HG03469 (cell line): ENCODE results near the gene TSR1.
A peak's percentile ranks its signal among the peaks of the same experiment; 100 is the strongest.
"Not testable (repeated sequence)": the region's sequence is repeated elsewhere in the genome, so short reads cannot be mapped to it uniquely, and the experiment has no call there.

Source experiments
- ATAC-seq: cut with Tn5 transposase; IDR thresholded peaks from one replicate; pipeline ENCODE4 v1.9.1; 2021; ENCODE audit warnings: mild to moderate bottlenecking, moderate library complexity, moderate number of reproducible peaks; ENCODE audit not compliant: unreplicated experiment

The TSR1 gene

DNA sequence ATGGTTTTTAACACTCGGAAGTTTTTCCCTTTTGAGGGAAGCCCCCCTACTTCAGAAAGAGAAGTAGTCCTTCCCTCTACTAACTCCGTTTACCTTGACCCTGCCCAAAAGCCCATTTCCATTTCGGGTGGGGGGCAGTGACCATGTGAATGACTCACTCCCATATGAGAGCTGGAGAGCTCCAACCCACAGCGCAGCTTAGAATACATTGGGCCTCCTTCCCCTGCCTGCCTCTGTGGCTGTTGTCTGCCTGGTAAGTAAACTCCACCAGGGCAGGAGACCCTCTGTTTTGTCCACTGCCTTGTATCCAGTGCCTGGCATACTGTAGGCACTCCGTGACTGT lies 2.0 kb upstream of the TSR1 start:
- no peak for ATAC-seq

DNA sequence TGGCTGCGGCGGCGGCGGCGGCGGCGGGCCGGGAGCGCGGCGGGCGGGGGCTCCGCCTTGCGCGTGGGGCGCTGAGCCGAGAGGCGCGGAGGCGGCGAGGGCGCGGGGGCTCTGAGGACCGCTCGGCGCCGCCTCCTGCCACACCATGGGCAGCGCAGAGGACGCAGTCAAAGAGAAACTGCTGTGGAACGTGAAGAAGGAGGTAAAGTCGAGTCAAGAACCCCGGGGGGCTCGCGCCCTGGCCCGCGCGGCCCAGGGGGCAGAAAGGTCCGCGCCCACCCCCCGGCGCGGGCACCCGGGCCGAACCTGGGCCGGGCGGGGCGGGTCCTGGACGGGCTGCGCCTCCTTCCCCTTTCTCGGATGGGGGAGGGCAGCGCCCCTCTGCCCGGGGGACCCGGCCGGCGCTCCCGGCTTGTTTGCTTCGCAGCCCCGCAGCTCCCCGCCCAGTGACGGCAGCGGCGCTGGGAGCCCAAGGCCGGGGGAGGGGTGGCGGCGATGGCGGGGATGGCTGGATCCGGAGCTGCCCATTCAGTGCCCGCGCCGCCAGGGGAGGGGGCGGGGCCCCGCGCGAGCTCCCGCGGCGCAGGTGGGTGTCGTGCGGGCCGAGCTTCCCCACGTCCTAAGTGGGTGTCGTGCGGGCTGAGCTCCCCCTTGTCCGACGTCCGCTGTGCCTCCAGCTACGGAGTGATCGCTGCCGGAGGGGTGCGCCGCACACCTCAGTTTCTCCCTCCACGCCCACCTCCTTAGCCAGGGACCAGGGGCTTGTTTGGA lies 1.5 kb upstream of the TSR1 start:
- no peak for ATAC-seq

DNA sequence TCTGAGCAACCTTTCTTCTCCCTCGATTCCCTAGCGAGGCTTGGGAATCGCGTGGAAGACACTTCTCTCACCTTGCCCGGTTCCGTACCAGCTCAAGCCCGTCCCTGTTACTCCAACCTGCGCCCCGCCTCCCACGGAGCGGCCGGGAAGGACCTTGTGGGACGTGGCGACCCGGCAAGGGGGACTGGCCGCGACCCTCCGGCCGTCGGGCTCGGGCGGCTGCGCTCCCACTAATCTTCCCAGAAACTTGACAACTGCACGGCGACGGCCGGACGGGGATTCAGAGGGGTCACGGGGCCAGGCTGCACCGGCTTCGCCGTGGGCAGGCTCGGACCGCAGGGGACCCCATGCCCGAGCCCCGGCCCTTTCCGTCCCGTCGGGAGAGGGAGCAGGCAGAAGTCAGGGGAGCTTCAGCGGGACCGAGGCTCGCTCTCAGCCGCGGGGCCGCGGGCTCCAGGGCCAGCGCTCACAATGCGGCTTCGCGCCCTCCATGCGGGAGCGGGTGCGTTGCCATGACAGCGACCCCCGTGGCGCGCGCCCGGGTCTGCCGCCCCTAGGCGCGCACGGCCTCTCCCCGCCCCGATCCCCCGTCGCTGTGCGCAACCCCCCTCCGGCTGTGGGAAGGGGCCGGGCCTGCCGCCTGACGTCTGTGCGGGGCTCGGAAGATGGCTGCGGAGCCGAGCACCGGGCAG lies 741 bp upstream of the TSR1 start, which contains the start of gene SGSM2:
Gene SGSM2 (plus strand): TSS at position 650 of the 692 bp plus-strand sequence. CDS start 188 bp downstream, outside the sequence.
- ATAC-seq = no peak

DNA sequence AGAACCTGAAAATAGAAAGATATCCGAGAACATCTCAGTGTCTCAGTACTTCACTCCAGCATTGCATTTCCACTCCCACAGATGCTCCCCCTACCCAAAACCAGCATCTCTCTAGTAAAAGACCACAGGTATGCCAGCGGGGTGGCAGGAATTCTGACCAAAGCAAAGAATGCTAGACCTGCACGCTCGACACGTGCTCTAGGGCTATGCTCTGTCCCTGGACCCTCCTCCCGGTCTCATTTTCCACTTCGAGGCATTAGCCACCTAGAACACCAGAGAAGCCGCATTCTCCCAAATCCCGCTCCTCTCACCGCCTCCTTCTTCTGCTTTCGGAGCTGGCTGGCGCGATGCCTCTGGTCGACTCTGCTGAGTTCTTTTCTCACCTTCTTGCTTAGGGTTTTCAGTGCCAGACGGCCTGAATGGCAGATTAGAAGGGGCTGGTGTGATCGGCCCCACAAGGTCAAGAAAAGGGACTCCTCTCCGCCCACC lies 487 bp downstream of the TSR1 start:
- ATAC-seq = no peak

DNA sequence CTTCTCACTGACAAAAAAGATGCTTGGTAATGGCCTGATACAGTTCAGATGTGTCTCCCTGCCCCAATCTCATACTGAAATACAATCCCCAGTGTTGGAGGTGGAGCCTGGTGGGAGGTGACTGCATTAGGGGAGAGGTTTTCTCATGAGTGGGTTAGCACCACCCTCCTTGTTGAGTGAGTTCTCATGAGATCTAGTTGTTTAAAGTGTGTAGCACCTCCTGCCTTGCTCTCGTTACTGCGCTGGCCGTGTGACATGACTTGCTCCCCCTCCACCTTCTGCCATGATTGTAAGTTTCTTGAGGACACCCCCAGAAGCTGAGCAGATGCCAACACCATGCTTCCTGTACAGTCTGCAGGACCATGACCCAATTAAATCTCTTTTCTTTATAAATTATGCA lies 5.0 kb downstream of the TSR1 start:
- ATAC-seq = no peak

DNA sequence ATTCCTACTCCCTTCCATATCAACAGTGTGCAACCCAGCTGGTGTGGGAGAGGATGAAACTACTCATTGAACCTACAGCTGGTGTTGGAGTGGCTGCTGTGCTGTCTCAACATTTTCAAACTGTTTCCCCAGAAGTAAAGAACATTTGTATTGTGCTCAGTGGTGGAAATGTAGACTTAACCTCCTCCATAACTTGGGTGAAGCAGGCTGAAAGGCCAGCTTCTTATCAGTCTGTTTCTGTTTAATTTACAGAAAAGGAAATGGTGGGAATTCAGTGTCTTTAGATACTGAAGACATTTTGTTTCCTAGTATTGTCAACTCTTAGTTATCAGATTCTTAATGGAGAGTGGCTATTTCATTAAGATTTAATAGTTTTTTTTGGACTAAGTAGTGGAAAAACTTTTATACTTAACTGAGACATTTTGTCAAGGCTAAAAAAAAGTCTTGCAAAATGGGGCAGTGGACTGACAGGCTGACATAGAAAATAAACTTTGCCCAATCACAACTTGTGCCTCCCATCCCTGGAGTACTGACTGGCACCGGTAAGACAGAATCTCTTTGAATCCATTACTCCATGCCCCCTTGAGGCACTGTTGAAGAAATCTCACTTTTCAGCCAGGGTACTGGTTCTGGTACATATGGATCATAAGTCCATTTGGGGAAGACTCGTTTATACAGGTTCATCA lies 12.5 kb downstream of the TSR1 start:
- ATAC-seq = no peak

DNA sequence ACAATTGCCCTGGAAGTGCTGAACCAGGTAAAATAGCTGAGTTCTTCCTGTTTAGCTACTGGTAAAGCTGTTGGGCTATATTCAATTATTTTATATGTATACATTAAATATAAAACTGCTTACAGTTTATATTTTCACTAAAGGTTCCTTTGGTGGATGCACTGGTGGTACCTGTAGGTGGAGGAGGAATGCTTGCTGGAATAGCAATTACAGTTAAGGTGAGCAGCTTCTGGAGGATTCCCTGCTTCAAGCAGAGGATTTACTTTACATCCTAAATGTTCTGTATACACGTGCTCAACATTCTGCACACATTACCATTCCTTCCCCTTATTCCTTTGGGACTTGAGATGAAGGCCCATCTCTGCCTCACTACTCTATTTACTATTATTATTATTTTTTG lies 14.9 kb downstream of the TSR1 start:
- no peak for ATAC-seq

DNA sequence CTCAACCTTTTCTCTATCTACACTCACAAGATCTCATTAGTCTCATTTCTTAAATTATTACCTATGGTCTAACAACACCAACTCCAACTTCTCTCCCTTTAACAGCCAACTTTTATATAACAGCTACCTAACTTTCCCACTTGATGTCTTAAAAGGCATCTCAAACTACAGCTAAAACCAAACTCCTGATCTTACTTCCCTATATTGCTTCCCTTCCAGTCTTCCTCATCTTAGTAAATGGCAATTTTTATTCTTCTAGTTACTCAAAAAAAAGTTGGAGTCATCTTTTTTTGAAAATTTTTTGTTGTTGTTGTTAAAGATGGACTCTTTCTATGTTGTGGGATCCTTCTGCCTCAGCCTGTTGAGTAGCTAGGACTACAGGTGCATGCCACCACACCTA lies 17.2 kb downstream of the TSR1 start:
- no peak for ATAC-seq

DNA sequence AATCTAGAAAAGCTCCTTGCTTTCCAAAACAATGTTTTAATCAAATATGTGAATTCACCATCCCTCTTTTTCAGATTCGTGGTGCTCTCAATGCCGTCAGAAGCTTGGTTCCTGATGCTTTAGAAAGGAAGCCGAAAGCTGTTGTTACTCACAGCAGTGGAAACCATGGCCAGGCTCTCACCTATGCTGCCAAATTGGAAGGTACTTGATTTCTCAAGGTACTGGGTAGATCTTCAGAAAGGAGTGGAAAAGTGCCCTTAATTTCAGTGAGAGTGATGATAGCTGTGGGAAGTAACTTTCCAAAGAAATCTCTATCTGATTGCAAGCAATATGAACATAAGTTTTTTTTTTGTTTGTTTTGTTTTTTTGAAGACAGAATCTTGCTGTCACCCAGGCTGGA lies 18.5 kb downstream of the TSR1 start:
- no peak for ATAC-seq

DNA sequence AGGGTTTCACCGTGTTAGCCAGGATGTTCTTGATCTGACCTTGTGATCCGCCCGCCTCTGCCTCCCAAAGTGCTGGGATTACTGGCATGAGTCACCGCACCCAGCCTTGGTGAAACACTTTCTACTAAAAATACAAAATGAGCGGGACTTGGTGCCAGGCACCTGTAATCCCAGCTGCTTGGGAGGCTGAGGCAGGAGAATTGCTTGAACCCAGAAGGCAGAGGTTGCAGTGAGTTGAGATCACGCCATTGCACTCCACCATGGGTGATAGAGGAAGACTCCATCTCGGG lies 19.4 kb downstream of the TSR1 start:
- not testable (repeated sequence) for ATAC-seq

DNA sequence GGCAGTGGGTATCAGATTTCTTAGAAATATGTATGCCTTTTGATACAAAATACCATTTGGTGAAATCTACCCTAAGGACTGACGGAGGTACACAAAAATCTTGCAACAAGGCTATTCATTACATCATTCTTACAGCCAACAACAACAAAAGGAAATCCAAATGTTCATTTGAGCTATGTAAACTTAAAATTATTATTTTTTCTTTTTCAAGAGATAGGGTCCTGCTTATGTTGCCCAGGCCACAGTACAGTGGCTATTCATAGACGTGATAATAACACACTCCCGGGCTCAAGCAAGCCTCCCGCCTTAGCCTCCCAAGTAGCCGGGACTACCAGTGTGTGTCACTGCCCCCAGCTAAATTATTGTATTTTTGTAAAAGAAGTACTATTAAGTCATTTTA lies 23.5 kb downstream of the TSR1 start:
- no peak for ATAC-seq

DNA sequence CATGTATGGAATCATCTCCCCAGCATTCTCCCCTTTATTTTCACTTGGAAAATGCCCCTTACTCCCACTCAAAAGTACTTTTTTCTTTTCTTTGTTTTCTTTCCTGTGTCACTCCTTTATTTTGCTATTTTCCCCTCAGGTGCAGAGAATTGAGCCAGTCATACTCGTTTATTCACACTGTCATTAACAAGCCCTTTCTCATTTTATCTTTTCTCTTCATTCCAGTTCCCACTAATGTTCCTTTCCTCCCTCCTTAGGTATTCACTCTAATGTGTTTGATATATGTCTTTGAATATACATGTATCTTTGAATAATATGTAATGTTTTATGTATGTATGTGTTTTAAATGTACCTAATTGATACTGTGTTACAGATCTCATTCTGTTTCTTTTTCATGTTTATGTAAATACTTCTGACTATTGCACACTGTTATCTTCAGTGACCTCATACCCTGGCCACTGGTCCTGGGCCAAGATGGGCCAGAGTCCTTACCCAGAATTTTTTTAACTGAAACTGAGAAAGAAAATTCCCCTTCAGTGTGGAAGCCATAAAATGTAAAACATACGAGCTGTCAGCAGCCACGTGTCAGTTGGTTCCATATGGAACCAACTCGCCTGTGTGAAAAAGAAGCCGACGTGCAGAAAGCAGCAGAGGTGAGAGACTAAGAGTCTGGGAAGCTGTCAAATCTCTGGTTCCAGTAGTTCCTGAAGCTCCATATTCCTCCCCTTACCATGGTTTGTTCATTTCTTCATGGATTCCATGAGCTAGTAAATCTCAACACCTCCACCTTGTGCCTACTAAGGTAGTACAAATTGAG lies 26.7 kb downstream of the TSR1 start:
- ATAC-seq = no peak

DNA sequence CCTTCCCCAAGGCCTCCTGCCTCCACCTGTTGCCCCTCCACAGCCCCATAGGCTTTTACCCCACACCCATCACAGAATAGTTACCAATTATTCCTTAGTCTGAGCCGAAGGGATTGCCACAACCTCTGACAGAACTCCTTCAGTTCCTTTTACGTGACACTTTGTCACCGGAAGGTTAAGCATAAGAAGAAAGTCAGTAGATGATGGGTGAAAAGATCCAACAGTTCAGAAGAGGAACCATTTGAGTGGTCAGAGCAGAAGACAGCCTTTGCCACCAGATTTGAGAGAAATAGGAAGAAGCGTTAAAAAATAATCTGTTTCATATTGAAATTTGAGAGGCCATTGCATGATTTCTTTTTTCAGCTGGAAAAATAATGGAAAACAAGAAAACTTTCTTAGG lies 31.3 kb downstream of the TSR1 start:
- ATAC-seq = no peak

DNA sequence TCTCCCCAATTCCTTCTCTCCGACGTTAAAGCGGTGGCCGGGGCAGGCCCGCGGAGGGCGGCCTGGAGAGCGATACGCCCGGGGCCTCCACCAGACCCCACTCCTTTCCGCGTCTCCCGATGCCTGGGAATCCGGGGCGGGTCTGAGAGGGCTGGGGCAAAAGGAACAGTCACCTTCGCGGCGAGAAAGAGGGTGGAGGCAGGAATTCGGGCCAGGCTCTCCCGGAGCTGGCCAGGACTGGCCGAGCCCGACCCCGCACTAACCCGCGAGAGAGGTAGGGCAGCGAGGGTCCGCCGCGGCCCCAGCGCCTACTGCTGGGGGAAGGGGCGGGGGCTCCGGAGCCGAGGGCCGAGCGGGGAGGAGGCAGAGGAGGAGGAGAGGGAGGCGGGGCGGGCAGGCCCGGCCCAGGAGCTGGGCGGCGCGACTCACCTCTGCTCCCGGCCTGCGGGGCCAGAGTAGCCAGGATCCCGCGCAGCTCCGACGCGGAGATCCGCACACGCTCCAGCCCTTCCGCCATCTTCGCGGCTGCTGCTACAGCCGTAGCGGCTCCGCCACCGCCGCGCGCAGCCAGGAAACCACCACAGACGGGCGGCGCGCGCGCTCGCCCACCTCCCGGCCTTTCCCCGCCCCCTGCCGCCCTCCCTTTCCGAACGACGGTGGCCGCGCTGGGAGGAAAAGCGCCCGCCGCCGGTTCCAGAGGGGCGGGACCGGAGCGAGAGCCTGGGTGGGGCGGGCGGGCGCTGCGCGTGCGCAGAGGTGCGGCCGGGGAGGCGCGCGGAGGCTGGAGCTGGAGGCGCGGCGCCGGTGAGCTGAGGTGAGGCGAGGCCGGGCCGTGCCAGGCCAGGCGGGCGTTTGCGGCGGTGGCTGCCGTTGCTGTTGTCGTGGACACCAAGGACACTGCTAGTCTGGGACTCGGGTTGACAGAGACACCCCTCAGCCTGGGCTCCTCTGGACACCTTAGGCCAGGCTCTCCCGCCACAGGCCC lies 32.8 kb downstream of the TSR1 start, which contains the start of the genes SMG6 and SRR:
Gene SMG6 (minus strand): TSS at position 582 of the 985 bp plus-strand sequence. CDS start 65 bp downstream, at position 517.
Gene SRR (plus strand): TSS at position 747 of the 985 bp plus-strand sequence. CDS start 11,611 bp downstream, outside the sequence.
- ATAC-seq = peak; percentile 50

DNA sequence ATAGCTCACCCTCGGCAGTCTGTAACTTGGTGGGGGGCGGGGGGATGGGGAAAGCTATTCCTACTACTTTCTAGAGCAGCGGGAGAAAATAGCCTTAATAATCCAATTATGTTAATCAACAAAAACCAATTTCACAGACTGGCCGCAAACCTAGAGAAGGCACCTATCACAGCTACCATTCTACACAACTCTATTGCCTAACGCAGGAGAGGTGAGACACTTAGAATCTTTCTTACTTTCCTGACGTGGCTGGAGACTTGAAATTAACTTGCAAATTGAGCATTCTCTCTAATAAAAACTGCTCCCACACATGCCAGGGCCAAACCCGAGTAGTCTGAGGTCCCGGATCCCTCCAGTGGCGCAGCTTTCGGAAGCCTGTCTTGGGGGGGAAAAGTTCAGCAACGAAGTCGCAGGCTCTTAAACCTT lies 33.5 kb downstream of the TSR1 start:
- ATAC-seq = no peak

DNA sequence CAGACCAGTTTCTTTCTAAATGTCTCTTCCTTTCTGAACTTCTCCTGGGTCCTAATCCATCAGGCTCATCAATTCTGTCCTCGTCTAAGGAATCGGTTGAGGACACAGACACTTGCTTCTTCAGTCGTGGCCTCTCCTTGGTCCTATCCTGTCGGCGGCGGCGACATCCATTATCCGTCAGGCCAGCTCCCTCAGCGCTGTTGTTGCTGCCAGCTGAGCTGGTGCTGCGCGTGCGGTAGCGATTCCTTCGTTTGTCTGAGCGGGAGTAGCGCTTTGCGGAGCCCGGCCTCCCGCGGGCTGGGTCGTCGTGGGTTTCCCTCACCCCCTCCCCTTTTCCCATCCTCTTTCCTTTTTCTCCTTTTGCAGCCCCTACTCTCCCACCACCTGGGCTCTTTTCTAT lies 36.5 kb downstream of the TSR1 start:
- no peak for ATAC-seq

DNA sequence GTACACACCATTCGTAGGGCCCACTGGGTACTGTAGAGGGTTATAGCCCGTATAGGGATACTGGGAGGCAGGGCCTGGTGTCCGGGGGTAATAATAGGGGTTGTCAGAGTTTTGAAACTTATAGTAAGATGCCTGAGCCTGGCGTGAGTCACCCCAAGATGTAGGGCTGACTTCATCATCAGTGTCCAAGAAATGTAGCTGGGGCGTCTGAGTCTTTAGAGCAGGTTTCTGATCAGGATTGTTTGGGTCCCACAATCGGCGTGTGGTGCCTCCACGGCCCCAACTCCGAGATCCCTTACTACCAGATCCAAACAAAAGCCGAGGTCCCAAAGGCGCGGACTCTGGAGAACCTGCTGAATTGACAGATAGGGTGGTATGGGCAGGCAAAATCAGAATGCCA lies 37.1 kb downstream of the TSR1 start:
- no peak for ATAC-seq

DNA sequence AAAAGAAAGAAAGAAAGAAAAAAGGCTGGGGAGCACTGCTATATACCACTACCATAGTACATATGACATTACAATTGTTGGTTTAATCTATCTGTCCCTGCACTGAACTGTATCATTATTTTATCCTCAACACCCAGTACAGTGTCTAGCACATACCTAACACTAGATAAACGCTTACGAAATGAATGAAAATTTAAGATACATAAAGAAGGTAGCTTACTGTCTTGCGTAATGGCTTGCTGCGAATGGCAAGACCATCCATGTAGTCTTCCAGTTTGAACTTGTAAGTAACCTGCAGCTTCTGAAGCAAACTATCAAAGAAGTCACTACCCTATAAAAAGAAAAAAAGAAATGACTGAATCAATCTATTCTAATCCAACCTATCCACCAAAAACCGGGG lies 39.2 kb downstream of the TSR1 start:
- no peak for ATAC-seq

DNA sequence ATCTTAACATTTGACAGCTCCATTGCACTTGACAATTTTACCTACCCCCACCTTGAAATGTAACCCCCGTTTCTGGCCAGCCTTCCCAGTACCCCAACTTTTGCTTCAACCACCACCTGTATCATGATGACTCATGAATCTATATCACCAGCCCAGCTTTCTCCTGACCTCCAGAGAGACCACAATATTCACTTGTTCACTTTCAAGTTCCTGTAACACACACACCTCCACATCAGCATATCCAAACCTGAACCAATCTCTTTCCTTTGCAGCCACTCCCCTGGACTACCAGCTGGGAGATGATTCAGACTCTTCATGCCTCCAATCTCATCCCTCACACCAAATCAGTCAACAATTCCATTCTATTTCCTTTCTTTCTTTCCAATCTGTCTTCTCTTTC lies 40.7 kb downstream of the TSR1 start:
- ATAC-seq = no peak

DNA sequence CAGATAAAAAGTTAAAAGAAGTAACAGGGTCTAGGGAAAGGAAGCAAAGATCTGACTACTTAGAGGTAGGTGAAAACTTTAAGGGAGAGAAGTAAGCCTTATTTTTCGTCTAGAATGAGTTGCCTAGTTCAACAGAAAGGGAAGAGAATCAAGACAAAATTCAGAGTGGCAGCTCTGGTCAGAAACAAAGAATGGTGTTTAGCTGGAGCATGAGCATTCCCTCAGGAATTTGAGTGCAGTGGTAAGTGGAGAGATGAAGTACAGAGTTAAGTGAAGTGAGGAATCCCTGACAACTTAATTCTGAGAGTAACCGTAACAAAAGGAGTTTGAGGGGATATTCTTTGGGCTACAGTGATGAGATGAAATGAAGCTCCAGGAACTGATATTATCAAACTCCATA lies 44.2 kb downstream of the TSR1 start:
- no peak for ATAC-seq
